Measurements from ENCODE around the gene UBE2QL1.

Gene UBE2QL1

GRCh38 chr5:6427694-6428093, 21.0 kb upstream of the UBE2QL1 start:
- in situ Hi-C loops (cut with MboI; ENCODE audit: low sequenced_read_pairs) = no loop called here

DNA sequence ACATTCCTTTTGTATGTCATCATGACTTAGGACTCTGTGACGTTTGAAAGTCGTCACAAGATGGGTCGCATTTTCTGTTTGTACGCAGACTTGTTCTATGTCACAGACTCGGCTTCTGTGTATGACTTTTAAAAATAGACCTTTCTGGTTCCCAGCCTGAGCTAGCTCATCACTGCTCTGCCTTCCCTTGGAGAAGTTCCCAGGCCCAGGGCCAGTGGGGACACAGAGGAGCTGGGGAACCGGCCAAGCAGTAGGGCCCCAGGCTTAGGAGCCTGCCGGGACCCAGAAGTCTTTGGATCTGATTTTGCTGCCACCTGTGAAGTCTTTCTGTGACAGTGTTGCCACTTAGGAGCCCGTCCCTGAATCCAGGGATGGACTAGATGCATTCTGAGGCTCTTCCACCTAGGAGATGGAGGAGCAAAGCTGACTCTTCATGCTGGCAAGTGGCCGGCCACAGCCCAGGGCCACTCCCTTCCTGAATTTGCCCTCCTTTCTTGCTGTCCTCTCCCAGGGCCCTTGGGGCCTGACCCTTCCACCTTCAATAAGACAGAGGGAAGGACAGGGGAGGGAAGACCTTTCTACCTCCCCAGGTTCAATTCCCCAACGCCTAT, 18.1 kb upstream of the UBE2QL1 start:
- in situ Hi-C loops (cut with MboI; ENCODE audit: low sequenced_read_pairs) = no loop called here

DNA sequence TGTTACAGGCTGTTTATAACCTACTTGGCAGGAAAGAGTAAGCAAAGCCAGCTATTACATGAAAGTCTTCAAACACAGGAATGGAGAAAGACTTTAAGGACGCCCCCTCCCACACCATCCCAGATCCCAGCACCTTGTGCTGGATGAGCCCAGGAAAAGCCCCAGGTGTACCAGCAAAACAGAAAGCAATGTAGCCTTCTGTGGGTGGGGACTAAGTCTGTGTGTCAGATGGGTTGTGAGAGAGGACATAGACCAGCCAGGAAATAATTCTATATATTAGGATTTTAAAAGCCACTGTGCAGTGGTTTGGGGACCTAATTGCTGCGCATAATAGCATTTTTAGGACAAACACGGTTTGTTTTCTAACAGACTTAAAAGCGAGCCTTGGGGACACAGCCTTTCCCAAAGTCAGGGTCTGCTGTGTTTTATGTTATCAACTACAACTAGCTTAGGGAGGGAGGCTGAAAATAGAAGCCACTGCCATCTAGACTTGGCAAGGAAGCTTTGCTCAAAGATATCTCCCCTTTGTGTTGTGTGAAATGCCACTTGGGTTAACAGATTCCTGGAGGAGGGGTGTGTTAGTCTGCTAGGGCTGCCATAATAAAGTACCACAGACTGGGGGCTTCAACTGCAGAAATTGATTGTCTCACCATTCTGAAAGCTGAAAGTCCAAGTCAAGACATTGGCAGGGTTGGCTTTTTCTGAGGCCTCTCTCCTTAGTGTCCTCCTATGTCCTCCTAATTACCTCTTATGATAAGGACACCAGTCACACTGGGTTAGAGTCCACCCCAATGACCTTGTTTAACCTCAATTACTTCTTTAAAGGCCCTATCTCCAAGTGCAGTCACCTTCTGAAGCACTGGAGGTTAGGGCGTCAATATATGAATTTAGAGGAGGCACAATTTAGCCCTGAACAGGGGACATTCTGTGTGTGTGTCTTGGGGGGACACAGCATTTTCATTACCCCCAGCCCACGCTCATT, 17.2 kb upstream of the UBE2QL1 start:
- in situ Hi-C loops (cut with MboI; ENCODE audit: low sequenced_read_pairs) = no loop called here

- in situ Hi-C loops (cut with MboI; ENCODE audit: low sequenced_read_pairs) = no loop called here
These were observed 16.5 kb upstream of the UBE2QL1 start for GRCh38 chr5:6432206-6432605.

DNA sequence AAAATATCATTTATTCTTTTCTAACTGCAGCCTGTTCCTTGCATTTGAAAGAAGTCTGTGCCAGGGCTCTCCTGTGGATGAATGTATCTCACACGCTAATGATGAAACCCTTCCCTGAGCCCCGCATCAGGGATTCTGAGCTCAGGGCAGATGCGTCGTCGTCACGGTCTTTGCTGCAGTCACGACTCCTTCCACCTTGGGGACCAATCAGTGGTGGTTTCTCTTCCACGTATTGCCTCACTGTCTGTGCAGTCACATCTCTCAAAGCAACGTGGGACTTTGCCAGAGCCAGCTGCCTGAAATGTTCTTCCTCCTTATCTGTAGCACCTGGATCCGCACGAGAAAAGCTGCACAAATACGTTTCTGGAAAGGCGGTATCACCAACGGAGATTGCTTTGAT, 13.9 kb upstream of the UBE2QL1 start:
- in situ Hi-C loops (cut with MboI; ENCODE audit: low sequenced_read_pairs) = no loop called here

DNA sequence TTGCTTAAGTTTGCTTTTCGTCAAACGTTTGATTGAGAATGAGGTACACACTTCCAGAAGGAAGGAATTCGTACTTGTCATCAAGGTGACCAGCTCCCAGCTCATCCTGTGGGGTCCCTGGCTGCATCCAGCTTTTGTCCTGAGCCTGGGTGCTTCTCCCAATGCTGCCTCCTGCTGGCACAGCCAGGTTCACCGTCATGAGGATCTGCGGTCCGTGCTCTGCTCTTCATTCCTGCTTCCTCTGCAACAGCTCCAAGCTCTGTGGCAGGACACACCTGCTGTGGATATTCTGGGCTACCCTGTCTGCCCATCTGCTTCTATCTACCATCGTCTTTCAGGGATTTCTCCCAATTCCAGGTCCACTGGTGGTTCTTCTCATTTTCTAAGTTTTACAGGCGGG, 13.3 kb upstream of the UBE2QL1 start:
- in situ Hi-C loops (cut with MboI; ENCODE audit: low sequenced_read_pairs) = no loop called here

- in situ Hi-C loops (cut with MboI; ENCODE audit: low sequenced_read_pairs) = no loop called here
These were observed 11.8 kb upstream of the UBE2QL1 start for GRCh38 chr5:6436715-6437331.

GRCh38 chr5:6439588-6440550, 8.8 kb upstream of the UBE2QL1 start:
- in situ Hi-C loops (cut with MboI; ENCODE audit: low sequenced_read_pairs) = no loop called here

GRCh38 chr5:6442333-6442732, 6.3 kb upstream of the UBE2QL1 start:
- in situ Hi-C loops (cut with MboI; ENCODE audit: low sequenced_read_pairs) = no loop called here

GRCh38 chr5:6443326-6443725, 5.3 kb upstream of the UBE2QL1 start:
- in situ Hi-C loops (cut with MboI; ENCODE audit: low sequenced_read_pairs) = no loop called here

DNA sequence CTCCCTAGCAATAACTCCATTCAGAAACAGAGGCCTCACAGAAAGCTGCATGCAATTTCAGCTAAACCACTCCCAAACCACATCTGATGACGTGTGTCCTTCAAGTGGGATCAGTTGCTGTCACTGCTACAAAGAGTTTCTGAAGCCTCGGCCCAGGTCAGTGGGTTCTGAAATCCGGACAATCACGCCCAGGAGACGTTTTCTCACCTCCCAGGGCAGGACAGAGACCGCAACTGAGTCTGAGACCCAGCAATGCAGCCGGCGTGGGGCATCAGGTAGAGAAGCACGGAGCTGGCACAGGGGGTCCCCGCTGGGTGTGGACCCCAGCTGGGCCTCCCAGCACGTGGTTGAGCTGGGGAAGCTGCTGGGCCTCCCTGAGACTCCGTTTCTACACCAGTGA, 2.6 kb upstream of the UBE2QL1 start:
- in situ Hi-C loops (cut with MboI; ENCODE audit: low sequenced_read_pairs) = no loop called here

GRCh38 chr5:6446626-6447309, 1.9 kb upstream of the UBE2QL1 start:
- in situ Hi-C loops (cut with MboI; ENCODE audit: low sequenced_read_pairs) = no loop called here

DNA sequence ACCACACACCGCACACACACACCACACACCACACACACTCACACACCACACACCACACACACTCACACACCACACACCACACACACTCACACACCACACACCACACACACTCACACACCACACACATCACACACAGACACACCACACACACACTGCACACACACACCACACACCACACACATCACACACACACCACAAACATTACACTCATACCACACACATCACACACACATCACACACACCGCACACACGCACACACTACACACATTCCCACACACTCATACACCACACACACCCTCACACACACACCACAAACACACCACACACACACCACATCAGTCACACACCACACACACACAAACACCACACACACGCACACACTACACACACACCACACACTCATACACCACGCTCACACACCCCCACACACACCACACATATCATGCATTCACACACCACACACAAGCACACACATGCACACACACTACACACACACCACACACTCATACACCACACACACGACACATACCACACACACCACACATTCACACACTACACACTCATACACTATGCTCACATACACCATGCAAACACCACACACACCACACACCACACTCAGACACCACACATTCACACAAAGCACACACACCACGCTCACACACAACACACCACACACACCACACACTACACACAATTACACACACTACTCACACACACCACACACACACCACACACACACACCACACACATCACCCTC, 1.1 kb upstream of the UBE2QL1 start:
- in situ Hi-C loops (cut with MboI; ENCODE audit: low sequenced_read_pairs) = no loop called here

DNA sequence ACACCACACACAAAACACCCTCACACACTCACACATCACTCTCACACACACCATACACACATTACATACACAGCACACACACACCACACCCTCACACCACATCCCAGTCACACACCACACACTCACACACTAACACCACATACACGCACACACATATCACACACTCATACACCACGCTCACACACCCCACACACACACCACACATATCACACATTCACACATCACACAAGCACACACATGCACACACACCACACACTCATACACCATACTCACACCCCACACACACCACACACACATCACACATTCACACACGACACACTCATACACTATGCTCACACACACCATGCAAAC, 543 bp upstream of the UBE2QL1 start:
- in situ Hi-C loops (cut with MboI; ENCODE audit: low sequenced_read_pairs) = no loop called here

DNA sequence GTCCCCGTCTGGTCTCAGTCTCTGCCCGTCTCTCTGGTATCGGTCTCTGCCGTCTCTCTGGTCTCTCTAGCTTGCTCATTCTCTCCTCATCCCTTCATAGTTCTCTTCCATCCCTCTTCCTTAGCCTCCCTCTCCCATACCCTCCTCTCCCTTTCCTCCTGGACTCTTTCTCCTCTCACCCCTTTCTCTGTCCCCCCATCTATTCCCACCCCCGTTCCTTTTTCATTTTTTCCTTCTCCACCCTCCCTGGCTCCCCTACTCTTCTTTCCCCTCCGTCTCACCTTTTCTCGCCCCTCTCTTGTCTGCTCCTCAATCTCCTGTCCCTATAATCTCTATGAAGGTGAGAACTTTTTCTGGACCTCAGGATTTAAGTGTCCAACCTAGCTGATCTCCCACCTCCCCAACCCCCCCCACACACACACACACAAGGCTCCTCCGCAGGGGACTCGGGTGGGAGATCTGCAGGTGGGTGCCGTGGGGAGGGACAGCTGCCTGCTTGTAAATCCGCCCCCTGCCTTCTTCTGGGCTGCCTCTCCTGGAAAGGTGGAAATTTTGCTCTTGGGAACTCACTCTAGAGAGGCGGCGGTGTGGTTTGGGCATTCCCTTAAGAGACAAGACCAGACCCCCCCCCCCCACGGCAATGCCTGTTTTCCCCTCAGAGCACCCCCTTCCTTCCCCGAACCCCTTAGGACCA, 953 bp downstream of the UBE2QL1 start:
- in situ Hi-C loops (cut with MboI; ENCODE audit: low sequenced_read_pairs) = no loop called here

GRCh38 chr5:6450319-6450833, 1.7 kb downstream of the UBE2QL1 start:
- in situ Hi-C loops (cut with MboI; ENCODE audit: low sequenced_read_pairs) = no loop called here

GRCh38 chr5:6452622-6453504, 4.2 kb downstream of the UBE2QL1 start:
- in situ Hi-C loops (cut with MboI; ENCODE audit: low sequenced_read_pairs) = no loop called here
